Measurements from ENCODE around the gene MFAP5.
A peak's percentile ranks its signal among the peaks of the same experiment; 100 is the strongest.

Gene MFAP5

DNA sequence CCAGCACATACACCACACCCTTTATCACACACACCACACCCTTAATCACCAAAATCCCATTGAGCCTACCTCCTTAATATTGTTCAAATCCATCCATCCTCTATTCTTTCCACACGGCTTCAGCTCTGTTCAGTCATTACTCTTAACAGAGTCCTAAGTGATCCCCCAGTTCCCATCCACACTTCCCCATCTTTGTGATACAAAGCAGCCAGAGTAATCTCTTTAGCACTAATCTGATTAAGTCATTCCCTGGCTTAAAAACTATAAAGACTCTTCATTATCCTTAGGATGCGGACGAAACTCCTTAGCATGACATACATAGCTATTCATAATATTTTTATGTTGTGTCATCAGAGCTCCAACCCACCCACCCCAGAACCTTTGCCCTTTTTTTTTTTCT is 14.7 kb upstream of the MFAP5 start:
- DNase-seq (ENCODE audit: low read depth): no peak

DNA sequence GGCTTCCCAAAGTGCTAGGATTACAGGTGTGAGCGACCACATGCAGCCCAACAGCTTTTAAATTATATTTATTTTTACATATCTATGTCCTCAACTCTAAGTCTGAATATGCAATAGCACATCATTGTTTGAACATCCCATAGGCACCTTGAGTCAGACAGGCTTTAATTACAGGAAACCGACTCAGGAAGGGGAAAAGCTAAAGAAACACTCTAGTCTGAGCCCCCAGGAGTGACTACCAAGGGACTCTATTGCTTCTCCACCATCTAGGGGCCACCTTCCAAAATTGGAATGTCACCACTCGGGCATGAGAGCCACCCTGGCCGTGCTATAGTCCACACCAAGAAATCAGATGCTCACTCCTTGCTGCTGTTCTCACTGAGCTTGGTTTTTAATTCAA is 14.0 kb upstream of the MFAP5 start:
- no peak for DNase-seq (ENCODE audit: low read depth)
- no peak overlapping the region for H3K4me3 ChIP-seq (ENCODE audit: low read depth, low read length)

More for the DNA sequence above, 14.7 kb upstream of the MFAP5 start:
- no peak overlapping the region for H3K4me3 ChIP-seq (ENCODE audit: low read depth, low read length)

DNA sequence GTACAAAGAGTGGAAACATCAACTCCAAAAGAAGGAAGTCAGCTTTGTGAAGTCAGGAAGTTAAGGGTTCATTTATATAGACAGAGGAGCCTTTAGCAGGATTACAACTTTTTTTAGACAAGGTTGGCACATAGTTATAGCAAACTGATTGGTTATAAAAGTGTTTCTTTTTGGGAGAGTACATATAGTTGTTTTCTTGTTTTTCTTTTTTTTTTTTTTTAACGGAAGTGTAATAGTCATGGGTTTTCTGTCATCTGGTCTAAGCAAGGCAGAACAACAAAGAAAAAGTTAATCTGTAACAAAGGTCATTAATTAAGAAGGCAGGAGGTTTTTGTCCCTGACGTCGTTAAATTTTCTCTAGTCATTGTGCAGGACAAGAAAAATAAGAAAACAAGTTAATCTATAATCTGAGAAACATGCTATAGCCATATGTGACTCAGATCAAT is 13.0 kb upstream of the MFAP5 start:
- DNase-seq (ENCODE audit: low read depth): no peak
- no peak overlapping the region for H3K4me3 ChIP-seq (ENCODE audit: low read depth, low read length)

DNA sequence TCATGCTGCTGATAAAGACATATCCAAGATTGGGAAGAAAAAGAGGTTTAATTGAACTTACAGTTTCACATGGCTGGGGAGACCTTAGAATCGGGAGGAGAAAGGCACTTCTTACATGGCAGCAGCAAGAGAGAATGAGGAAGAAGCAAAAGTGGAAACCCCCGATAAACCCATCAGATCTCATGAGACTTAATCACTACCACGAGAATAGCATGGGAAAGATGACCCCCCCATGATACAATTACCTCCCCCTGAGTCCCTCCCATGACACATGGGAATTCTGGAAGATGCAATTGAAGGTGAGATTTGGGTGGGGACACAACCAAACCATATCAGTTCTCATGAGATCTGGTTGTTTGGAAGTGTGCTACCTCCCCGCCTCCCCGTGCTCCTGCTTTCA is 9.8 kb upstream of the MFAP5 start:
- DNase-seq (ENCODE audit: low read depth): no peak
- no peak overlapping the region for H3K4me3 ChIP-seq (ENCODE audit: low read depth, low read length)

DNA sequence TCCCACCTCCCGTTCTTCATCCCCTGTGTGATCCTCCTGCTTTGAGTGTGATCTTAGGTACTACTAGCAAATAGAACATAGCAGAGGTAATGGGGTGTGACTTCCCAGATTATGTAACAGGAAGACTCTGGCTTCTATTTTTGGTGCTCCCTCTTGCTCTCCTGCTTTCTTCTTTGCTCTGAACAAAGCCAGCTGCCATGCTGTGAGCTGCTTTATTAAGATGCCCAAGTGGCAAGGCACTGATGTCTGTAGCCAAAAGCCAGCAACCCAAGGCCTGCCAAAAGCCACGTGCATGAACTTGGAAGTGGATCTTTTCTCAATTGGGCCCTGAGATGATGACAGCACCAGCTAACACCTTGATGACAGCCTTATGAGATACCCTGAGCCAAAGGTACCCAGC is 5.8 kb upstream of the MFAP5 start:
- no peak for DNase-seq (ENCODE audit: low read depth)
- H3K4me3 ChIP-seq (ENCODE audit: low read depth, low read length): no peak overlapping the region

DNA sequence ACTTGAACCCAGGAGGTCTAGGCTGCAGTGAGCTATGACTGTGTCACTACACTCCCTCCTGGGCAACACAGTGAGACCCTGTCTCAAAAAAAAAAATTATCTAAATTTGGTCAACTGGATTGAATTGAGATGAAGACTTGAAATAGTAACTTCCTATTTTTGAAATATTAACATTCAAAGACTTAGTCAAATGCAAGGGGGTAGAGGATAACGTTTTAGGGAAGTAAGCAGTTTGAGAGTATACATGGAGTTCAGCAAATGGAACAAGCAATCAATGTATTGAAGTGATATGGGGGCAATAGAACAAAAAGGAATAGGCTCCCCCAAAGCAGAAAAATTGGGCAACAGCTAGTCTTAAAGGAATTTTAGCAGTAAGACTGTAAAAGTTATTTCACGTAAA is 4.6 kb upstream of the MFAP5 start:
- DNase-seq (ENCODE audit: low read depth): no peak
- no peak overlapping the region for H3K4me3 ChIP-seq (ENCODE audit: low read depth, low read length)

DNA sequence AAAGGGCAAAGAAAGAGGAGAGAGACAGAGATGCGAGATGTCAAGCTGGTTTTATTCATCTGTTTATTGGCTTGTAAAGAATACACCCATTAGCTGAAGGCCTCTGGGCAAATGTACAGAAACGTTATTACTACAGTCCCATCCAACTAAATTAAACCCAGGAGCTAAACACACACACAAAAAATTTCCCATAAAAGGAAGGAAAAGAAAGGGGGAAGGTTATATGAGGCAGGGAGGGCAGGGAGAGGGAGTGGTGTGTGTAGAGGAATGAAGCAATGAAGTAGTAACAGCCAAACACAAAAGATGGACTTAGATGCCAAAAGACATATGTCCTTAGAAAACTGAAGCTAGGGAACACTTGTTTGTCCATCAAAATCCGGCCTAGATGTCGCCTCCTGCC is 3.1 kb upstream of the MFAP5 start:
- no peak for DNase-seq (ENCODE audit: low read depth)

DNA sequence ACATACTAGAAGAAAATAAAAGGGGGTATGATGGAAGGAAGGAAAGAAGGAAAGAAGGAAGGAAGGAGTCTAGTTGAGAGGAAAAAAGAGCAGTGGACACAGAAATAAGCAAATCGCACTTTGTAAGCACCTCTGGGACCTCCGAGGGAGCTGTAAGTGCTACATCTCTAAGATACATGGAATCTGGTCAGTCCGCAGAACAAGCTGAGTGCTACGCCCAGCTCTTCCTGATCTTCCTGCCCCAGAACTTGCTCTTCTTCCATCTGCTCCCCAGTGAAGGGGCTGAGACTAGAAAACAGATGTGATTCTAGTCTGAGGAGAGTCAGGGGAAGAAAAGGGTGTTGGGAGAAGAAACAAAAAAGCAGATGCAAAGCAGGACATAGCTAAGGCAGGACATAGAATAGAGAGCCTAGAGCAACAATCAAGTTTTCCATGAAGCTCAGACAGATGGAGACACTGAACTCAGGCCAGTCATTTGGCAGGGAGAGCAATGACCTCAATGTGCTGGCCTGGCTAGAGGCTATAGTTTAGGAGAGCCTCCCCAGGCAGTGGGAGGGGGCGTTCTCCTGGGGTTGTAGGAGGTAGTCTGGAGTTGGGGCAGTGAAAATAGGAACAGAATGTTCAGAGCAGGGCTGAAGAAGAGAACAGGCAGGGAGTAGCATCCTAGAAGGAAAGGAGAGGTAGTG is 1.7 kb upstream of the MFAP5 start:
- H3K4me3 ChIP-seq (ENCODE audit: low read depth, low read length): no peak overlapping the region
- DNase-seq (ENCODE audit: low read depth): no peak

More for the DNA sequence above, 3.1 kb upstream of the MFAP5 start:
- no peak overlapping the region for H3K4me3 ChIP-seq (ENCODE audit: low read depth, low read length)

DNA sequence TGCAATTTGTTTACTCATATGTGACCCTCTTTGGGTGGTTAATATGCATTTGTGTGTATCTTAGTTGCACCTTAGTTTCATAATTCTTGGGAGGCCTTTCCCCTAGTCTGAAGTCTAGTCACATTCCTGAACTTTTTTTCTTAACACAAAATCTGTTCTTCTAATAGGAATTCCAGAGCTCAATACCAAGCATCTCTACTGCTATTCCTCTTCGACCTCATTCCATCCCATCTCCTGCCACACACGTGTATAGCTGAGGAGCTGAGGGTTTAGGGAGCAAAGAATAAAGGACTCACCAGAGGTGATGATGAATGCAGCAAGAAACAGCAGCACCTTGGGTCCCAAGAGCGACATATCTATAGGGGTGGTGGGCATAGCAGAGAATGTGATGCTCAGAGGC is 875 bp downstream of the MFAP5 start:
- no peak overlapping the region for H3K4me3 ChIP-seq (ENCODE audit: low read depth, low read length)
- DNase-seq (ENCODE audit: low read depth): no peak

DNA sequence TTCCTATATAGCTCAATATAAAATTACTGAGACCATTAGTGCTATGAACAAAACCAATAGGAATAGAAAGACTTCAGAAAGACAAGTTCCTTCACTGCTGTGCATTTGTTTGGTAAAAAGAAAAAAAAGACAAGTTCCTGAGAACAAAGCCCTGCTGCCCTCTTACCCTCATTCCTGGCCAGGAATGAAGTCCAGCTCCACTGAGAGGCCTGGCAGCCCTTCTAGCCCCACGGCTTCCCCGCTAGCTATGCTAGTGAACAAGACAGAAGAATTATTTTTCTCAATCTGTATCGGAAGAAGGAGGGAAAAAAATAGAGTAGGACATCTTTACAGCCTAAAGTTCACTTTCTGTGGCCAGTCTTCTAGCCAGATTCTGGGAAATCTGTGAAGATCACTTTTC is 1.6 kb downstream of the MFAP5 start:
- no peak for DNase-seq (ENCODE audit: low read depth)
- H3K4me3 ChIP-seq (ENCODE audit: low read depth, low read length): no peak overlapping the region

DNA sequence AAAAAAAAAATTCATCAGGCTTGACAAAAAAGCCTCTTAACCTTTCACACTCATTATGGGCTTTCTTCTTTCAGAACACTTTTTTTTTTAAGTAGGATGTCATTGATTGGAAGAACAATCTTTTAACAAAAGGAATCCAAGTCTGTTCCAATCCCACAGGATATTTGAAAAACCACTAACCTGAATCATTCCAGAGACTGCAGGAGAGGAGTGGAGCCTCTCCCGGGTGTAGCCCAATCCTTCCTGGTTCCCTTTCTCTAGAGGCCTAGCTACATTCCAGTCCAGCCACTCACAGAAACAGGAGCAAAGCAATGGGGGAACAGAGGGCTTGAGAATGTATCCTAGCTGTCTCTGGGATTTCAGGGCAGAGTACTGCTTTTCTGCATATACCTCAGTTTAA is 4.3 kb downstream of the MFAP5 start:
- DNase-seq (ENCODE audit: low read depth): peak; percentile 43
- H3K4me3 ChIP-seq (ENCODE audit: low read depth, low read length): no peak overlapping the region

DNA sequence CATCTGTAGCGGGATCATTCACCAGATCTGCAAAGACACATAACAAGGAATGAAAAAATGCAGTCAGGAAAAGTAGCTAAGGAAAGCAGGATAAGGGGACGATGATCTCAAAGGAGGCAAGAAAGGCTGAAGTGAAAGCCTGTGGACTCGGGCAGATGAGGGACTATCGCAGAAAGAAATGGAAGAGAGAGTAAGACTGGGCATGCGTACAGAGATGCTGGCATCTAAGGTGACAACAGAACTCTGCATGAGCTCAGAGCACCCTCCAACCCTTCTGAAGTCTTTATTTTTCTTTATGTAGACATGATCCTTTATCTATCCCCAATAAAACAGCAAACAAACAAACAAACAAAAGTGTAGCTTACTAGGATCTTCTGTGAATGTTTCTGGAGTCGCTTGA is 7.2 kb downstream of the MFAP5 start:
- no peak overlapping the region for H3K4me3 ChIP-seq (ENCODE audit: low read depth, low read length)
- no peak for DNase-seq (ENCODE audit: low read depth)

DNA sequence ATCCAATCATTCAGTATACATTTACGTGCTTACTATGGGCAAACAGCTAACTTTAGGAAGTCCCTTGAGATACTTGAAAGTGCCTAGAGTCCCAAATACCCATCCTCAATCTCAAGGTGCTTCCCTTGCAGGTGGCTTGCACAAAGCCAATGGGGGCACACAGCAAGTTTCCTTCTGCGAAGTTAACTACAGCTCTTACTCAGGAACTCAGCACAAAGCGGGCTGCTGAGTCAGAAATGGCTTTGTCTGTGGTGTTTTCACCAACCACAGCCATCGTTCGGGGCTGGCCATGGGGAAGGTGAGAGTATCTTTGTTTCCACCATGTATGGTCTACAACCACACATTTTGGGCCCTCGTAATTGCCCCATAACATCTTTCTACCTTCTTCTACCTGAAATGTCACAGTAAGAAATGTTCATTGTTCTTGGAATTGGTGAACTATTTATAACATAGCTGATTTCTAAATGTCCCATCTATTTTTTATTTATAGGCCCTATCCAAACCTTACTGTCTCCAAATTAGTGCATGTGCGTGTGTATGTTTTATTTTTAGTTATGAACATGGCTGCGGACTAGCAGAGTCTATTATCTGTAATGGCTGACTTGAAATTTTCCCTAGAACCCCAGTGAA is 13.9 kb downstream of the MFAP5 start:
- no peak for DNase-seq (ENCODE audit: low read depth)
- no peak overlapping the region for H3K4me3 ChIP-seq (ENCODE audit: low read depth, low read length)

DNA sequence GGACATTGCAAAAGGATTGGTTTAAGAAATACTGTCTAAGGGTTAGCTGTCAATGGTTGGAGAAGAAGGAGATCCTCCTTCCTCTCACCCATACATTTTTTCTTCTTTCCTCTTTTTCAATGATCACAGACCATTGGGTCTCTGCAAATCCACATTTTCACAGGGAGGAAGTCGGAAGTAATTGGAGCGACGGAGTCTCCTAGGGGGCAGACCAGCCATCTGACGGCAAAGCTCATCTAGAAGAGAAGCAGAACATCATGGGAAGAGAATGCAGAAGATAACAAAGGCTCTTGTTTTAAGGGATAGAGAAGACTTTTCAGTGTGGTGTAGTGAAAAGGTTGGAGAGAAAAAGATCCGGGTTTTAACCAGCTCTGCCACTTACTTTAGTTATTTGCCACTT is 14.7 kb downstream of the MFAP5 start:
- no peak overlapping the region for H3K4me3 ChIP-seq (ENCODE audit: low read depth, low read length)
- DNase-seq (ENCODE audit: low read depth): no peak

DNA sequence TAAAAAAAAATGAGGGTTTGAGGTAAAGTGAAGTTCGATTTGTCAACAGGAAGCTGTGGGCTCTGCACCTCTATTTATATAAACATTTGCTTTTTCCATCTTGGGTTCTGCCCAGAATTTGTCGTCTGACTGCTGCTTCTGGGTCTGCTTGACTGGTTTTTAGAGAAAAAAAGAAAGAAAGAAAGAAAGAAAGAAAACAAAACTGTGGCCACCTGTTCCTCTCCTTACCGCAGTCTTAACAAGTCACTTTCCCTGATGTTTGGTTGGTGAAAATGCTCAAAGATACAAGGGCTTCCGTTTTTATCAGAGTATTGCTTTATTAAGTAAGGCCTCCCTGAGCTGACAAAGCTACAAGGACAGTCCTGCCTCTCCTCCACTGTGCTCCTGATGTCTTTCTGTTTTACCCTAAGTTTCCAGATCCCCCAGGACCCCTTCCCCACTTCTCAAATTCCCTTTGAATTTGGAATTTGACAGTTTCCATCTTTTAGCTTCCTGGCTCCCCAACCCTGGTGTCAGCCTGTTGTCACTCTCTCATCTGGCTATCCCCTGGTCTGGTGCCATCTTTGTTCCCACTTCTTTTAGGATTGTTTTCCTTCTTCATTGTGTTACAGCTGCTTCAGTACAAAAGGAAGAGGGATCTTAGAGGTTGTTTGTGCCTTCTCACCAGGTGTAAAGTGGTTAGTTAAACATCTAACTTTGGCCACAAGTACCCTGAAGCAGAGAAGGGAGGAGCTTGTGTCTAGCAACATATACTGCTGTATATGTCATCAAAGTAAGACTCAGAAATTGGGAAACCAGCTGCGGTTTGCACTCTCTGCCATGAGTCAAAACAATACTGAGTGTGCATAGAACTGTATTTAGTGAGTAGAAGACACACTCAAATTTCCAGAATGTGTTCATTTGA is 18.0 kb downstream of the MFAP5 start:
- no peak for DNase-seq (ENCODE audit: low read depth)
- no peak overlapping the region for H3K4me3 ChIP-seq (ENCODE audit: low read depth, low read length)

DNA sequence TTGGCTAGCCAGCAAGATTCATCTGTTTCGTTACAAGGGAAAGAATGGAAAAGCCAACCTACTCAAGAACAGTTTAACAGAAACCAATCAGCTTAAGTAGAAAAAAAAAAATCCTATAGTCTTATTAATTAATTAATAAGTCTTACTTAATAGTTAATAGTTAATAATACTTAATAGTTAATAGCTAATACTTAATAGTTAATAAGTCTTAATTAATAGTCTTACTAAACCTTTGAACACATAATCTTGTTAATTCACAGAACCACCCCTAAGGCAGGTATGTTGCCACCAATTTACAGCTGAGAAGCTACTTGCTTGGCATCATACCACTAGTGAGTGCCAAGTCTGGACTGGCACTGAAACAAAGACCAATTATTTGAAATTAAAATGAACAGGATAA is 19.9 kb downstream of the MFAP5 start:
- no peak overlapping the region for H3K4me3 ChIP-seq (ENCODE audit: low read depth, low read length)
- no peak for DNase-seq (ENCODE audit: low read depth)

DNA sequence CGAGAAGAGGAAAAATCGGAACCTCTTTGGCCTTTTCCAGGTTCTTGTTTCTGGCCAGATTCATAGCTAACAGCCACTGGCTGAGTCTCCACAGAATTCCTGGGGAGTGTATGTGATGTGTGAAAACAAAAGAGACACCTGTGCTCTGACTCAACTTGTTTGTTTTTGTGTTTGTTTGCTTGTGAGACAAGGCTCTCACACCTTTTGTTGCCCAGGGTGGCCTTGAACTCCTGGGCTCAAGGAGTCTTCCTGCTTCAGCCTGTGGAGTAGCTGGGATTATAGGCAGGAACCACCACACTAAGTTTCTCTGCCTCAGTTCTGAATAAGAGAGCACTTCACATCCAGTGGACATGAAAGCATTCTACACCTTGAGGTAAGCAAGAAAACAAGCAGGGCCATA is 22.7 kb downstream of the MFAP5 start:
- DNase-seq (ENCODE audit: low read depth): no peak
- H3K4me3 ChIP-seq (ENCODE audit: low read depth, low read length): no peak overlapping the region

DNA sequence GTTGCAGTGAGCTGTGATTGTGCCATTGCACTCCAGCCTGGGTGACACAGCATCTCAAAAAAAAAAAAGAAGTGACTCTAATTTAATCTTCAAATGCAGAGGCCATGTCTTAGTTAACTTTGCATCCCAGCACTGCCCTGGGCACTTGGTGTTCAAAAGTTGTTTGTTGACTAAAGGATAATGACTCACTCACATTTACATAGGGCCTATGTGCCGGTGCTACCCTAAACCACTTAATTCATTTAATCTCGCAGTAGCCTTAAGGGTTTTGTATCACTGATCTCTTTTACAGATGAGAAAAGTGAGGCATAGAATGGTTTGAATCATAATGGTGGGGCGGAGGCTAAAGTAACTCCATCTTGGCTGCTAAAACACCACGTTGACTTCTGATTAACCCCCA is 23.7 kb downstream of the MFAP5 start:
- H3K4me3 ChIP-seq (ENCODE audit: low read depth, low read length): no peak overlapping the region
- no peak for DNase-seq (ENCODE audit: low read depth)

DNA sequence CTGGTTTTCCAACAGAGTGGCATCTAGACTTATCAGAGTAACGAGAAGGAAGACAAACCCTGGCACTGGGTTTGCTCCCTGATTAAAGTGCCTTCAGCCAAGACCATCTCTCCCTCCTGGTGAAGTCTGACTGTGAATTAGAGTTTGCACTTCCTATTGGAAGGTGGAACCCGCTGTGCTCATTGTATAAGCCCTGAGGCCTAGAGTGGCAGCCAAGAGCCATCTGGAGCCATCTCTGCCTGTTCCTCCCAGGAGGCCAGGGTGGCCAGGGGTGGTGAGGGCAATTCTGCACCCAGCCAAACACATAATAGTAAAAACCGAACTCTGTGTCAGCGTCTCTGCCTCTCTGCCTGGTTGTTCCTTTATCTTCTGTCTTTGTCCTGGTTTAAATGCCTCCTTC is 25.0 kb downstream of the MFAP5 start:
- H3K4me3 ChIP-seq (ENCODE audit: low read depth, low read length): no peak overlapping the region
- no peak for DNase-seq (ENCODE audit: low read depth)

DNA sequence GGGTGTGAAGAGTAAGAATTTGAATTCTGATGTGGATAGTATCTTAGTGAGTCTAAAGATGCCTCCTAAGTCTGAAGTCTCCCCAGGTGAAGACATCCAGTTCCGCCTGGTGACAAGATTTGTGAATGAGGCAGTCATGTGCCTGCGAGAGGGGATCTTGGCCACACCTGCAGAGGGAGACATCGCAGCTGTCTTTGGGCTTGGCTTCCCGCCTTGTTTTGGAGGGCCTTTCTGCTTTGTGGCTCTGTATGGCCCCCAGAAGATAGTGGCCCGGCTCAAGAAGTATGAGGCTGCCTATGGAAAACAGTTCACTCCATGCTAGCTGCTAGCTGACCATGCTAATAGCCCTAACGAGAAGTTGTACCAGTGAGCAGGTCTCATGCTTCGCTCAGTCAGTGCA is 25.4 kb downstream of the MFAP5 start:
- DNase-seq (ENCODE audit: low read depth): no peak
- no peak overlapping the region for H3K4me3 ChIP-seq (ENCODE audit: low read depth, low read length)

DNA sequence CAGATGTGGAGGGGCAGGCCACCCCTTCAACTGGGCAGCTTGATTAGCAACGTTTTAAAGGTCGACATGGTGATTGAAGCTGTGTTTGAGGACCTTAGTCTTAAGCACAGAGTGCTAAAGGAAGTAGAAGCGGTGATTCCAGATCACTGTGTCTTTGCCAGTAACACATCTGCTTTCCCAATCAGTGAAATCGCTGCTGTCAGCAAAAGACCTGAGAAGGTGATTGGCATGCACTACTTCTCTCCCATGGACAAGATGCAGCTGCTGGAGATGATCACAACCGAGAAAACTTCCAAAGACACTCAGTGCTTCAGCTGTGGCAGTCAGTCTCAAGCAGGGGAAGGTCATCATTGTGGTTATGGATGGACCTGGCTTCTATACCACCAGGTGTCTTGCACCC is 26.0 kb downstream of the MFAP5 start:
- no peak for DNase-seq (ENCODE audit: low read depth)
- H3K4me3 ChIP-seq (ENCODE audit: low read depth, low read length): no peak overlapping the region
